ENCODE results near the gene COL5A3. TPM values are rescaled to one million over a fixed set of nuclear protein-coding genes. Genes with fewer than 3 reads are reported as not detected.

COL5A3 gene
- total RNA-seq, 2 experiments from 2014 or later: 0.40 to 0.57 TPM

- H3K36me3 Mint-ChIP-seq (ENCODE audit: low read depth): no peaks in the 10 kb centered on the region
- POLR2A ChIA-PET: no interaction called here
- no peak for DNase-seq
- no peaks in the 10 kb centered on the region for H3K9me3 Mint-ChIP-seq
- H3K4me3 Mint-ChIP-seq: no peak overlapping the region
- no peaks in the 10 kb centered on the region for H3K4me1 Mint-ChIP-seq
- CTCF ChIA-PET: interaction anchor here (0.5 to 1.2 kb wide), 2 partner anchors 12 to 32 kb away, joined by 3 to 8 read pairs; no protein-coding TSS in a partner anchor
- no peak overlapping the region for H3K27ac Mint-ChIP-seq
- H3K27me3 Mint-ChIP-seq: no peaks in the 10 kb centered on the region
Measured at GRCh38 chr19:9989504-9989903, 20.8 kb downstream of the COL5A3 start.

- ChIA-PET POLR2A (no interaction called here), CTCF (no interaction called here)
- Mint-ChIP-seq H3K27ac (no peak overlapping the region), H3K36me3 (ENCODE audit: low read depth) (no peaks in the 10 kb centered on the region), H3K9me3 (no peaks in the 10 kb centered on the region), H3K4me1 (no peaks in the 10 kb centered on the region), H3K27me3 (peaks cover 7% of the 10 kb centered on the region), H3K4me3 (no peak overlapping the region)
- DNase-seq: no peak
Measured at GRCh38 chr19:9986787-9987281, 23.5 kb downstream of the COL5A3 start.

GRCh38 chr19:9981406-9982260, 28.7 kb downstream of the COL5A3 start:
- Mint-ChIP-seq H3K4me3 (no peak overlapping the region), H3K27ac (no peak overlapping the region), H3K27me3 (peaks cover 7% of the 10 kb centered on the region), H3K9me3 (no peaks in the 10 kb centered on the region), H3K36me3 (ENCODE audit: low read depth) (no peaks in the 10 kb centered on the region), H3K4me1 (no peaks in the 10 kb centered on the region)
- no peak for DNase-seq
- ChIA-PET CTCF (no interaction called here), POLR2A (no interaction called here)

- POLR2A ChIA-PET: no interaction called here
- no peak overlapping the region for H3K4me3 Mint-ChIP-seq
- no peak for DNase-seq
- H3K27ac Mint-ChIP-seq: no peak overlapping the region
- H3K36me3 Mint-ChIP-seq (ENCODE audit: low read depth): no peaks in the 10 kb centered on the region
- no peaks in the 10 kb centered on the region for H3K9me3 Mint-ChIP-seq
- H3K27me3 Mint-ChIP-seq: peaks cover 8% of the 10 kb centered on the region
- CTCF ChIA-PET: no interaction called here
- peaks cover 3% of the 10 kb centered on the region for H3K4me1 Mint-ChIP-seq
Measured at GRCh38 chr19:9972103-9972502, 38.2 kb downstream of the COL5A3 start.

GRCh38 chr19:9971166-9971897, 39.0 kb downstream of the COL5A3 start:
- Mint-ChIP-seq H3K9me3 (no peaks in the 10 kb centered on the region), H3K36me3 (ENCODE audit: low read depth) (no peaks in the 10 kb centered on the region), H3K4me3 (no peak overlapping the region), H3K4me1 (peaks cover 5% of the 10 kb centered on the region), H3K27ac (no peak overlapping the region), H3K27me3 (peaks cover 12% of the 10 kb centered on the region)
- CTCF ChIA-PET: interaction anchor here (0.5 kb wide), 1 partner anchor 68 kb away, joined by 3 read pairs; no protein-coding TSS in a partner anchor
- POLR2A ChIA-PET: no interaction called here
- DNase-seq: no peak

GRCh38 chr19:9970481-9970880, 39.8 kb downstream of the COL5A3 start:
- no peak for DNase-seq
- Mint-ChIP-seq H3K27ac (no peak overlapping the region), H3K27me3 (peaks cover 19% of the 10 kb centered on the region), H3K4me1 (peaks cover 5% of the 10 kb centered on the region), H3K36me3 (ENCODE audit: low read depth) (no peaks in the 10 kb centered on the region), H3K9me3 (no peaks in the 10 kb centered on the region), H3K4me3 (no peak overlapping the region)
- ChIA-PET CTCF (interaction anchor here (0.5 kb wide), 1 partner anchor 69 kb away, joined by 3 read pairs; no protein-coding TSS in a partner anchor), POLR2A (no interaction called here)

GRCh38 chr19:9969688-9969975, 40.7 kb downstream of the COL5A3 start:
- no peak for DNase-seq
- ChIA-PET POLR2A (no interaction called here), CTCF (no interaction called here)
- no peak overlapping the region for H3K4me3 Mint-ChIP-seq
- H3K36me3 Mint-ChIP-seq (ENCODE audit: low read depth): no peaks in the 10 kb centered on the region
- no peak overlapping the region for H3K27ac Mint-ChIP-seq
- peaks cover 23% of the 10 kb centered on the region for H3K27me3 Mint-ChIP-seq
- no peaks in the 10 kb centered on the region for H3K9me3 Mint-ChIP-seq
- peaks cover 5% of the 10 kb centered on the region for H3K4me1 Mint-ChIP-seq

GRCh38 chr19:9968820-9969687, 41.2 kb downstream of the COL5A3 start:
- peaks cover 23% of the 10 kb centered on the region for H3K27me3 Mint-ChIP-seq
- H3K9me3 Mint-ChIP-seq: no peaks in the 10 kb centered on the region
- no peak overlapping the region for H3K4me3 Mint-ChIP-seq
- POLR2A ChIA-PET: no interaction called here
- H3K4me1 Mint-ChIP-seq: peaks cover 5% of the 10 kb centered on the region
- no peak for DNase-seq
- H3K27ac Mint-ChIP-seq: no peak overlapping the region
- H3K36me3 Mint-ChIP-seq (ENCODE audit: low read depth): no peaks in the 10 kb centered on the region
- CTCF ChIA-PET: no interaction called here

- no peaks in the 10 kb centered on the region for H3K36me3 Mint-ChIP-seq (ENCODE audit: low read depth)
- H3K27me3 Mint-ChIP-seq: peaks cover 24% of the 10 kb centered on the region
- H3K9me3 Mint-ChIP-seq: no peaks in the 10 kb centered on the region
- no peak for DNase-seq
- no peak overlapping the region for H3K4me3 Mint-ChIP-seq
- ChIA-PET CTCF (no interaction called here), POLR2A (no interaction called here)
- H3K4me1 Mint-ChIP-seq: peaks cover 5% of the 10 kb centered on the region
- no peak overlapping the region for H3K27ac Mint-ChIP-seq
Measured at GRCh38 chr19:9967326-9967725, 43.0 kb downstream of the COL5A3 start.

GRCh38 chr19:9966448-9966847, 43.9 kb downstream of the COL5A3 start:
- POLR2A ChIA-PET: no interaction called here
- Mint-ChIP-seq H3K9me3 (no peaks in the 10 kb centered on the region), H3K27me3 (peaks cover 24% of the 10 kb centered on the region), H3K36me3 (ENCODE audit: low read depth) (no peaks in the 10 kb centered on the region), H3K4me3 (no peak overlapping the region), H3K4me1 (peaks cover 2% of the 10 kb centered on the region), H3K27ac (no peak overlapping the region)
- CTCF ChIA-PET: no interaction called here
- no peak for DNase-seq

- Mint-ChIP-seq H3K9me3 (no peaks in the 10 kb centered on the region), H3K36me3 (ENCODE audit: low read depth) (no peaks in the 10 kb centered on the region), H3K27ac (no peak overlapping the region), H3K4me3 (no peak overlapping the region), H3K27me3 (peaks cover 25% of the 10 kb centered on the region), H3K4me1 (peaks cover 2% of the 10 kb centered on the region)
- ChIA-PET CTCF (interaction anchor here (1.6 kb wide), 1 partner anchor 18 kb away, joined by 4 read pairs; no protein-coding TSS in a partner anchor), POLR2A (no interaction called here)
- DNase-seq: no peak
Measured at GRCh38 chr19:9966024-9966423, 44.3 kb downstream of the COL5A3 start.

- no peaks in the 10 kb centered on the region for H3K36me3 Mint-ChIP-seq (ENCODE audit: low read depth)
- H3K27me3 Mint-ChIP-seq: peaks cover 22% of the 10 kb centered on the region
- H3K9me3 Mint-ChIP-seq: no peaks in the 10 kb centered on the region
- H3K4me3 Mint-ChIP-seq: no peak overlapping the region
- H3K27ac Mint-ChIP-seq: no peak overlapping the region
- no peak for DNase-seq
- CTCF ChIA-PET: interaction anchor here (0.6 kb wide), 1 partner anchor 38 kb away, joined by 3 read pairs; no protein-coding TSS in a partner anchor
- POLR2A ChIA-PET: no interaction called here
- H3K4me1 Mint-ChIP-seq: peaks cover 2% of the 10 kb centered on the region
Measured at GRCh38 chr19:9962623-9963290, 47.5 kb downstream of the COL5A3 start.

All from activated CD4-positive, alpha-beta T cell treated with anti-CD3 and anti-CD28 coated beads, Interleukin-2, amount 10 ng/mL, durations not matched to agents 7 days and 5 days (primary cell).